Suprapubic skin (tissue), 4 donors: ENCODE data around the gene TRMO. TPM values are rescaled to one million over a fixed set of nuclear protein-coding genes. Genes with fewer than 3 reads are reported as not detected.

ENCODE experiments used
- DNase-seq, 2 donors: peaks; one replicate each; pipeline ENCODE4 v3.0.0-alpha.2; 2019; ENCODE audit warnings: low spot score in 2 of 2
- H3K27ac ChIP-seq: fragments of 200-600 bp; sonication (generic); one replicate; pipeline ENCODE4 v1.5.1; 2019
- H3K27me3 ChIP-seq: fragments of 200-600 bp; sonication (generic); one replicate; pipeline ENCODE4 v1.5.1; 2019
- H3K36me3 ChIP-seq: fragments of 200-600 bp; sonication (generic); one replicate; pipeline ENCODE4 v1.5.1; 2019
- H3K4me1 ChIP-seq: fragments of 200-600 bp; sonication (generic); one replicate; pipeline ENCODE4 v1.5.1; 2019
- H3K4me3 ChIP-seq: fragments of 200-600 bp; sonication (generic); one replicate; pipeline ENCODE4 v1.5.1; 2019; ENCODE audit warnings: mild to moderate bottlenecking
- H3K9me3 ChIP-seq: fragments of 200-600 bp; sonication (generic); one replicate; pipeline ENCODE4 v1.5.1; 2019
- EP300 ChIP-seq: sonication (generic); formaldehyde crosslinking; IDR thresholded peaks from one replicate; pipeline ENCODE4 v1.6.1; 2017; ENCODE audit warnings: antibody characterized with exemption
- POLR2A ChIP-seq, 2 donors: fragments of 450-650 bp; IDR thresholded peaks; one replicate each; pipeline ENCODE4 v1.6.1; 2017; ENCODE audit warnings: antibody characterized with exemption in 2 of 2, mild to moderate bottlenecking in 2 of 2, moderate library complexity in 2 of 2
- POLR2AphosphoS5 ChIP-seq, 3 donors: sonication (generic); formaldehyde crosslinking; IDR thresholded peaks; one replicate each; pipeline ENCODE4 v1.6.1; 2017; ENCODE audit warnings: antibody characterized with exemption in 3 of 3
- WGBS: methylation state at CpG from one replicate; pipeline ENCODE4 v1.1.5; 2018; 5-methylcytosine and 5-hydroxymethylcytosine counted together
- total RNA-seq, 4 donors: library from RNA; depleted of rRNA; stranded (reverse); fragments of >200 nt; gene quantifications; one replicate each; pipeline ENCODE4 v1.1.0, GENCODE V29; 2016
- TF ChIP-seq, protein P1 (sequence below), 2 donors: fragments of 200-600 bp in 1 of 2; fragments of 450-650 bp in 1 of 2; sonication (generic) in 1 of 2; IDR thresholded peaks; one replicate each; pipeline ENCODE4 v1.5.1; 2016 to 2019; ENCODE audit warnings: antibody characterized with exemption in 2 of 2, mild to moderate bottlenecking in 1 of 2, moderate library complexity in 1 of 2

The TRMO gene
- total RNA-seq, 4 donors from 2014 or later = 19.3 to 47.2 (median 31.7) TPM

DNA sequence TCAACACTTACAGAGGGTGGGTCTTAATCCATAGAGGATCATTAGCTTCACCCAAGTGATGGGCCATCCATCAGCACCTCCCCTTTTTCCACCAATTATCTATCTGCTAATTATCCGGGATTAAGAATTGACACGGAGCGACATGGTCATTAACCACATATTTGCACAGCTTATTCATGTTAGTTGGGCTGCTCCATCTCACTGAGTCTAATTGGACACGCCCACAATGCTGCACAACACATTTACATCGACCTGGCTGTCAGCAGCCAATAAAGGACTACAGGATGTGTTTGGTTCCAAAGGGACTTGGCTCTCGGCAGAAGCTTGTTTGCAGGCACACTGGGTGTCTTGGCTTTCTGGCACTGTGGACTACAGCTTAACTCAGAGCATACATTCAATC is 47.7 kb downstream of the TRMO start:
- DNase-seq = no peak
- Histone ChIP-seq H3K4me3 (no peak overlapping the region), H3K36me3 (no peaks in the 10 kb centered on the region), H3K4me1 (peaks cover 6% of the 10 kb centered on the region), H3K27me3 (no peaks in the 10 kb centered on the region), H3K9me3 (no peaks in the 10 kb centered on the region), H3K27ac (no peak overlapping the region)
- 51% methylated on average over 6 of the region's 6 CpGs for WGBS
- no peak for TF ChIP-seq POLR2A (IDR thresholded peaks at IDR 0.05)
- TF ChIP-seq, protein P1, sequence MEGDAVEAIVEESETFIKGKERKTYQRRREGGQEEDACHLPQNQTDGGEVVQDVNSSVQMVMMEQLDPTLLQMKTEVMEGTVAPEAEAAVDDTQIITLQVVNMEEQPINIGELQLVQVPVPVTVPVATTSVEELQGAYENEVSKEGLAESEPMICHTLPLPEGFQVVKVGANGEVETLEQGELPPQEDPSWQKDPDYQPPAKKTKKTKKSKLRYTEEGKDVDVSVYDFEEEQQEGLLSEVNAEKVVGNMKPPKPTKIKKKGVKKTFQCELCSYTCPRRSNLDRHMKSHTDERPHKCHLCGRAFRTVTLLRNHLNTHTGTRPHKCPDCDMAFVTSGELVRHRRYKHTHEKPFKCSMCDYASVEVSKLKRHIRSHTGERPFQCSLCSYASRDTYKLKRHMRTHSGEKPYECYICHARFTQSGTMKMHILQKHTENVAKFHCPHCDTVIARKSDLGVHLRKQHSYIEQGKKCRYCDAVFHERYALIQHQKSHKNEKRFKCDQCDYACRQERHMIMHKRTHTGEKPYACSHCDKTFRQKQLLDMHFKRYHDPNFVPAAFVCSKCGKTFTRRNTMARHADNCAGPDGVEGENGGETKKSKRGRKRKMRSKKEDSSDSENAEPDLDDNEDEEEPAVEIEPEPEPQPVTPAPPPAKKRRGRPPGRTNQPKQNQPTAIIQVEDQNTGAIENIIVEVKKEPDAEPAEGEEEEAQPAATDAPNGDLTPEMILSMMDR (IDR thresholded peaks at IDR 0.05) = no peak
- TF ChIP-seq EP300 = no peak
- TF ChIP-seq POLR2AphosphoS5 (IDR thresholded peaks at IDR 0.05) = no peak

DNA sequence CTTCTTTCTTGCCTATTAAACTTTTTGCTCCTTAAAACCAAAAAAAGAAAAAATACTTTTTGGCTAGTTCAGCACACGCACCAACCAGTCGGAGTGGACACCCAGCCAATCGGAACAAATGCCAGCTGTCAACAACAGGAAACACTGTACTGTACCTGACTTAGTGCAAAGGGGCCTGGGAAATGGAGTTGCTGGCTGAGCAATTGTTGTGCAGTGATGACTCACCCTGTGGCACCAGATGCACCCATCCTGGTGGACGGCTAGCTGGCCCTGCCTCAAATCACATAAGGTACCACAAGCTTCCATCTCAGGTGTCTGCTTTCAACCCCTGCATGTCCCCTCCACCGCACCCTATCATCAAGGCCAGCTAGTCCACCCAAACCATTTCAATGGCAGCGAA is 48.4 kb downstream of the TRMO start:
- WGBS = 64% methylated on average over 5 of the region's 6 CpGs

DNA sequence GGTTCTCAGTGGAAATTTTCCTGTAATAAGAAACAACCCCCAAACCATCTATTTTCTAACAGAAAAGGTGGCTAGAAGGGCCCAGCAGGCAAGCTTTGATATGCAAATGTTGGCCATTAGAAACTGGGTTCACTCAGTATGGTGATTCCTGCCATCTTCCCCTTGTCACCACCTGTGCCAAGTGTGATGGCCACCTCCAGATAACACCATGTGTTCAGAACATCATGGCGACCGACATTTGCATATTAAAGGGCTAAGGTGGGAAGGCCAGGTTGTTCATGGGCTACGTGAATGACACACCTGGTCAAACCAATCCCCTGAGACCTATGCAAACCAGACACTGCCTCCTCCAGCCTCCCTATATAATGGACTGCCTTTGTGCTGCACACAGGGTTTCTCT is 48.9 kb downstream of the TRMO start:
- H3K9me3 ChIP-seq = no peaks in the 10 kb centered on the region
- DNase-seq = peak in 1 of 2 donors; percentile 12
- H3K27me3 ChIP-seq = no peaks in the 10 kb centered on the region
- TF ChIP-seq POLR2A (IDR thresholded peaks at IDR 0.05) (no peak), EP300 (no peak), POLR2AphosphoS5 (IDR thresholded peaks at IDR 0.05) (no peak)
- TF ChIP-seq, protein P1 (IDR thresholded peaks at IDR 0.05) = no peak
- WGBS = 85% methylated on average over 3 of the region's 3 CpGs
- no peaks in the 10 kb centered on the region for H3K36me3 ChIP-seq
- H3K27ac ChIP-seq = no peak overlapping the region
- H3K4me3 ChIP-seq = no peak overlapping the region
- H3K4me1 ChIP-seq = peaks cover 6% of the 10 kb centered on the region

More for the DNA sequence above, 48.4 kb downstream of the TRMO start:
- DNase-seq = peak in 1 of 2 donors; percentile 57
- Histone ChIP-seq H3K4me3 (no peak overlapping the region), H3K36me3 (no peaks in the 10 kb centered on the region), H3K4me1 (peaks cover 6% of the 10 kb centered on the region), H3K27ac (no peak overlapping the region), H3K27me3 (no peaks in the 10 kb centered on the region), H3K9me3 (no peaks in the 10 kb centered on the region)
- TF ChIP-seq EP300 = no peak
- TF ChIP-seq POLR2AphosphoS5 (IDR thresholded peaks at IDR 0.05) = no peak
- TF ChIP-seq POLR2A (IDR thresholded peaks at IDR 0.05) = no peak
- TF ChIP-seq, protein P1 (IDR thresholded peaks at IDR 0.05) = no peak

DNA sequence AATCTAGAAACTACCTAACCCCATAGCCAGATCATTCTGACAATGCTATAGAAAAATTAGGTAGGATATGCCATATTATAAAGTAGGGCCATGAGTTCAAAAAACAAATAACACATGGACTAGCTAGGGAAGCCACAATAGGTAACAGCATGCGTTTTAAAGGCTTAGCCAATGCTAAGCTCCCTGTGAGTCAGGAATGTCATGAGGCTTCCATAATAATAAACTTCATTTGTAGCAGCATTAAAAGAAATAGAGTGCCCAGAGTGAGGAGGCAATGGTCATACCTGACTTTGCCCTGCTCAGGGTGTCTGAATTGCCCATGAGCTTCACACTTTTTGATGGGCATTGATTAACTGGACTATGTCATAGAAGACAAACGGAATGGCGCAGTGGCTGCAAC is 53.4 kb downstream of the TRMO start:
- Histone ChIP-seq H3K27me3 (peaks cover 8% of the 10 kb centered on the region), H3K27ac (no peak overlapping the region), H3K36me3 (no peaks in the 10 kb centered on the region), H3K4me1 (no peaks in the 10 kb centered on the region), H3K4me3 (no peak overlapping the region), H3K9me3 (no peaks in the 10 kb centered on the region)
- peak in 1 of 2 donors; percentile 7 for DNase-seq
- WGBS = 77% methylated on average over 3 of the region's 3 CpGs
- TF ChIP-seq, protein P1 (IDR thresholded peaks at IDR 0.05) = no peak
- no peak for TF ChIP-seq POLR2A (IDR thresholded peaks at IDR 0.05)
- TF ChIP-seq POLR2AphosphoS5 (IDR thresholded peaks at IDR 0.05) = no peak
- no peak for TF ChIP-seq EP300

DNA sequence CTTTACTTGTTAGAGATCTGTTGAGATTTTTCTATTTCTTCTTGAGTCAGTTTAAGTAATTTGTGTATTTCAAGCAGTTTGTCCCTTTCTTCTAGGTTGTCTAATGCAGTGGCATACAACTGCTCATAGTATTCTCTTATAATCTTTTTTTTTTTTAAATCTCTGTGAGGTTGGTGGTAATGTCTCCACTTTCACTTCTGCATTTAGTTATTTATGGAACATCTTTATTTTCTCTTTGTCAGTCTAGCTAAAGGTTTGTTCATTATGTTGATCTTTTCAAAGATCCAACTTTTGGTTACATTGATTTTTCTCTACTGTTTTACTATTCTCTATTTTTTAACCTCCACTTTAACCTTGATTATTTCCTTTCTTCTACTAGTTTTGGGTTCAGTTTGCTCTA is 55.5 kb downstream of the TRMO start:
- no peak overlapping the region for H3K4me3 ChIP-seq
- DNase-seq = no peak
- H3K36me3 ChIP-seq = no peaks in the 10 kb centered on the region
- TF ChIP-seq, protein P1 (IDR thresholded peaks at IDR 0.05) = no peak
- TF ChIP-seq POLR2AphosphoS5 (IDR thresholded peaks at IDR 0.05) (no peak), POLR2A (IDR thresholded peaks at IDR 0.05) (no peak), EP300 (no peak)
- no peak overlapping the region for H3K27ac ChIP-seq
- peaks cover 3% of the 10 kb centered on the region for H3K4me1 ChIP-seq
- no peaks in the 10 kb centered on the region for H3K9me3 ChIP-seq
- H3K27me3 ChIP-seq = peaks cover 19% of the 10 kb centered on the region
